Spleen (tissue), 11 donors: ENCODE results near the gene TREH. TPM values are rescaled to one million over a fixed set of nuclear protein-coding genes. Genes with fewer than 3 reads are reported as not detected.

Experiments
- DNase-seq: peaks from one replicate; pipeline ENCODE4 v3.0.0-alpha.2; 2020
- H3K27ac ChIP-seq, 8 donors: fragments of 200-600 bp; sonication (generic) in 7 of 8; 1 replicate in 4 of 8; 2 replicates in 4 of 8; pipeline versions ENCODE4 v1.5.0 to v1.8.0; 2016 to 2021; ENCODE audit warnings: inconsistent platforms in 4 of 8, mild to moderate bottlenecking in 4 of 8, moderate library complexity in 1 of 8
- H3K27me3 ChIP-seq, 7 donors: fragments of 200-600 bp; sonication (generic) in 6 of 7; replicated peaks in 1 of 7; 1 replicate in 4 of 7; 2 replicates in 3 of 7; pipeline versions ENCODE4 v1.5.0 to v1.8.0; 2016 to 2021; ENCODE audit warnings: inconsistent platforms in 3 of 7, mild to moderate bottlenecking in 1 of 7
- H3K36me3 ChIP-seq, 6 donors: fragments of 200-600 bp; sonication (generic) in 5 of 6; 1 replicate in 4 of 6; 2 replicates in 2 of 6; pipeline versions ENCODE4 v1.5.0 to v1.8.0; 2016 to 2021; ENCODE audit warnings: inconsistent platforms in 2 of 6
- H3K4me1 ChIP-seq, 6 donors: fragments of 200-600 bp; sonication (generic) in 5 of 6; 1 replicate in 3 of 6; 2 replicates in 3 of 6; pipeline versions ENCODE4 v1.5.0 to v1.8.0; 2016 to 2021; ENCODE audit warnings: inconsistent platforms in 3 of 6
- H3K4me3 ChIP-seq, 8 donors: fragments of 200-600 bp; sonication (generic) in 7 of 8; 1 replicate in 4 of 8; 2 replicates in 4 of 8; pipeline versions ENCODE4 v1.5.0 to v1.8.0; 2016 to 2021; ENCODE audit warnings: inconsistent platforms in 4 of 8, mild to moderate bottlenecking in 4 of 8, moderate library complexity in 2 of 8
- H3K9me3 ChIP-seq, 8 donors: fragments of 200-600 bp; sonication (generic) in 7 of 8; 1 replicate in 4 of 8; 2 replicates in 4 of 8; pipeline versions ENCODE4 v1.5.0 to v1.8.0; 2016 to 2021; ENCODE audit warnings: inconsistent platforms in 4 of 8
- POLR2A ChIP-seq, 3 donors: fragments of 450-650 bp; IDR thresholded peaks; one replicate each; pipeline ENCODE4 v1.5.1; 2017; ENCODE audit warnings: antibody characterized with exemption in 3 of 3, mild to moderate bottlenecking in 1 of 3
- POLR2AphosphoS5 ChIP-seq, 3 donors: sonication (generic); formaldehyde crosslinking; IDR thresholded peaks; one replicate each; pipeline ENCODE4 v1.5.1; 2017; ENCODE audit warnings: antibody characterized with exemption in 3 of 3
- WGBS, 5 donors: extraction: QIAGEN DNeasy Blood & Tissue Kit in 3 of 5; methylation state at CpG; one replicate each; pipeline versions ENCODE4 v1.1.5 to v1.1.7; 2013 to 2018; 5-methylcytosine and 5-hydroxymethylcytosine counted together
- intact Hi-C: fragments of 100-400 bp; cut with DNase I; formaldehyde crosslinking; loops from one replicate; pipeline ENCODE4 v1.15.0; 2023; ENCODE audit warnings: low total_unique reads
- polyA plus RNA-seq, 3 donors: library from polyadenylated mRNA; stranded (reverse); fragments of 200-250 nt; gene quantifications; one replicate each; pipeline ENCODE4 v1.2.1, GENCODE V29; 2013
- total RNA-seq, 7 donors: library from RNA; depleted of rRNA in 3 of 7; stranded (reverse); fragments of >200 nt in 3 of 7; fragmentation: NEBNext Ultra II Directional in 4 of 7; extraction: Animal tissue kit (Norgen Biotek cat#: 25700) in 4 of 7; gene quantifications; one replicate each; pipeline versions ENCODE4 v1.1.0 to v1.2.1, GENCODE V29; 2016 to 2021
- TF ChIP-seq, protein P1 (sequence below), 11 experiments: fragments of 200-600 bp in 7 of 11; fragments of 450-650 bp in 4 of 11; sonication (generic) in 4 of 11; IDR thresholded peaks in 8 of 11; conservative IDR thresholded peaks in 3 of 11; 1 replicate in 7 of 11; 2 replicates in 4 of 11; pipeline versions ENCODE4 v1.4.0 to v1.8.0; 2016 to 2021; ENCODE audit warnings: antibody characterized with exemption in 11 of 11, inconsistent platforms in 4 of 11, mild to moderate bottlenecking in 1 of 11
- donor health status: healthy with polysubstance abuse.
- donor health status: DM: no; HTN: no; CAD: no; lungs with moderate emphysema.
- donor health status: DM: no; HTN: no; CAD: no.
- donor health status: Bipolar disorder and iron deficiency.
- donor health status: healthy.
- donor health status: DM: no; HTN: no; CAD: no.
- donor health status: DM: yes; HTN: yes; CAD: no.

TREH gene
- total and polyA plus RNA-seq, 10 donors = 0.33 to 2.3 (median 2.0) TPM; not detected in 7

DNA sequence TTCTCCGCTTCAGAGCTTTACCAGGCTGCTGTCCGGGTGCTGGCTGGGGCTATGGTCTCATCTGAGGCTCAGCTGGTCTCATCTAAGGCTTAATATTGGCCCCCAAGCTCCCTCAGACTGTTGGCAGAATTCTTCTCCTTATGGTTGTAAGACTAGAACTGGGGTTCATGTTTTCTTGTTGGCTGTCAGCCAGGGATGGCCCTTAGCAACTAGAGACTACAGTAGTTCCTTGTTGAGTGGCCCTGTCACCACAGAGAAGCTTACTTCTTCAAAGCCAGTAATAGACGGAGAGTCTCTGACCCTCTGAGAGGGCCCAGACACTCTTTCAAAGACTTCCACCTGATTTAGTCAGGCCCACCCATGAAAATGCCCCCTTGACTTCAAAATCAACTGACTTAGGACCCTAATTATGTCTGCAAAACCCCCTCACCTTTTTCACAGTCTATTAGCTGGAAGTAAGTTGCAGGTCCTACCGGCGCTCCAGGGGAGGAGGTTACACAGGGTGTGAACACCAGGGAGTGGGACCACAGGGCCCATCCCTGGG, 24.2 kb upstream of the TREH start:
- intact Hi-C loops = no loop called here
- WGBS, 5 donors = 83 to 93% (median 88%) methylated on average over 5 of the region's 5 CpGs
- no peak for DNase-seq

DNA sequence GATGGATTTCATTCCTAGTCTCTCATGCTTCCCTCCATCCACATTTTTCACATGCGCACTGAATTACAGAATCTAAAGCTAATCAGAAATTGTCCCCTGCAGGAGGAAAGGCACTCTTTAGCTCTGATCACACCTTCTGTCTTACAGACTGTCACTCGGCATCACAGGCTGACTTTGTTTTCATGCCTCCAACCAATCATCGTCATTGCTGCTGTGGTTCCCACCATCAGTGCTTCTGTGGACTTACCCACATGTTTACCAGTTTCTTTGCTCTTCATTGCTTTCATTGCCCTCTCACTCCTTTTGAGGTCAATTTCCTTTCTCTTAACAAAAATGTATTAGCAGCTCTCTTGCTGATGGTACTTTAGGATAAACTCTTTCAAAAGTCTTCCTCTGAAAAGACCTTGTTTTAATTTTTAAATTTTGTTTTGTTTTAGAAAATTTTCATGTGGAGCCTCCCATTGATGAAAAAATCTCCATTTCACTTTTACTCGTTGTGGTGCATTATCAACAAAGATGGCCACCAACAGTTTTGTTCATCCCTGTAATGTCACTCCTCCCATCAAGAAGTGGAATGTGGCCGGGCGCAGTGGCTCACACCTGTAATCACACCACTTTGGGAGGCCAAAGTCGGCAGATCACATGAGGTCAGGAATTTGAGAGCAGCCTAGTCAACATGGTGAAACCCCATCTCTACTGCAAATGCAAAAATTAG, 20.2 kb upstream of the TREH start:
- TF ChIP-seq POLR2A (IDR thresholded peaks at IDR 0.05) = no peak
- TF ChIP-seq POLR2AphosphoS5 (IDR thresholded peaks at IDR 0.05) = peak in 1 of 3 donors; percentile 61
- TF ChIP-seq, protein P1, sequence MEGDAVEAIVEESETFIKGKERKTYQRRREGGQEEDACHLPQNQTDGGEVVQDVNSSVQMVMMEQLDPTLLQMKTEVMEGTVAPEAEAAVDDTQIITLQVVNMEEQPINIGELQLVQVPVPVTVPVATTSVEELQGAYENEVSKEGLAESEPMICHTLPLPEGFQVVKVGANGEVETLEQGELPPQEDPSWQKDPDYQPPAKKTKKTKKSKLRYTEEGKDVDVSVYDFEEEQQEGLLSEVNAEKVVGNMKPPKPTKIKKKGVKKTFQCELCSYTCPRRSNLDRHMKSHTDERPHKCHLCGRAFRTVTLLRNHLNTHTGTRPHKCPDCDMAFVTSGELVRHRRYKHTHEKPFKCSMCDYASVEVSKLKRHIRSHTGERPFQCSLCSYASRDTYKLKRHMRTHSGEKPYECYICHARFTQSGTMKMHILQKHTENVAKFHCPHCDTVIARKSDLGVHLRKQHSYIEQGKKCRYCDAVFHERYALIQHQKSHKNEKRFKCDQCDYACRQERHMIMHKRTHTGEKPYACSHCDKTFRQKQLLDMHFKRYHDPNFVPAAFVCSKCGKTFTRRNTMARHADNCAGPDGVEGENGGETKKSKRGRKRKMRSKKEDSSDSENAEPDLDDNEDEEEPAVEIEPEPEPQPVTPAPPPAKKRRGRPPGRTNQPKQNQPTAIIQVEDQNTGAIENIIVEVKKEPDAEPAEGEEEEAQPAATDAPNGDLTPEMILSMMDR (IDR thresholded peaks at IDR 0.05 in 8 of 11, conservative IDR thresholded peaks at IDR 0.05 in 3 of 11) = no peak
- Histone ChIP-seq H3K27me3 (no peaks in the 10 kb centered on the region), H3K4me1 (peaks cover 0 to 62% (median 11%) of the 10 kb centered on the region in 6 donors), H3K4me3 (no peak overlapping the region), H3K27ac (peak overlapping the region in 7 of 8 donors; percentile 34 to 85 (median 70)), H3K9me3 (peaks cover 0 to 9% (median 7%) of the 10 kb centered on the region in 8 donors), H3K36me3 (no peaks in the 10 kb centered on the region)
- DNase-seq = no peak
- whole genome bisulfite sequencing, 5 donors = 73 to 78% (median 75%) methylated on average over 7 of the region's 7 CpGs
- intact Hi-C loops = loop anchor here (10.0 kb wide), 1 partner anchor 85 kb away; no protein-coding TSS in a partner anchor

More for the DNA sequence above, 24.2 kb upstream of the TREH start:
- no peaks in the 10 kb centered on the region for H3K36me3 ChIP-seq
- peak overlapping the region in 2 of 8 donors; percentile 4 for H3K27ac ChIP-seq
- no peak overlapping the region for H3K4me3 ChIP-seq
- TF ChIP-seq POLR2AphosphoS5 (IDR thresholded peaks at IDR 0.05) (no peak), POLR2A (IDR thresholded peaks at IDR 0.05) (no peak)
- TF ChIP-seq, protein P1 (IDR thresholded peaks at IDR 0.05 in 8 of 11, conservative IDR thresholded peaks at IDR 0.05 in 3 of 11) = no peak
- peaks cover 0 to 5% (median 0%) of the 10 kb centered on the region in 7 donors for H3K27me3 ChIP-seq
- H3K9me3 ChIP-seq = peaks cover 0 to 9% (median 7%) of the 10 kb centered on the region in 8 donors
- peaks cover 7 to 52% (median 15%) of the 10 kb centered on the region in 6 donors for H3K4me1 ChIP-seq

DNA sequence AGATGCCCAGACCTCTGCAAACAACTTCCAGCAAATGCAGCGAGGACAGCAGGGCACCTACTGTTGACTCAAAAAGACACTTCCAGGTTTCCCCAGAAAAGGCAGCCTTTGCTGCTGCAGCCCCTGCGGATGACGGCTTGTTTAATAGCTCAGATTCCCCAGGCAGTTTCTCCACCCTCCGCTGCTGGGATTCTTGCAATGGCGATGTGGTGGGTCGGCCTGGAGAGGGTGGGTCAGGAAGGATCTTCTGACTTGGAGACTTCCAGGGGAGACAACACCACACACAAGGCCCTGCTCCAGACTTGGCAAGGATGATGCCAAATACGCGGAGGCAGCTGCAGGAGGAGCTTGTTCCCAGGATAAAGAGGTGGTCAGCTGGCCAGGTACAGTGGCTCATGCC, 17.9 kb upstream of the TREH start:
- no peak overlapping the region for H3K27ac ChIP-seq
- WGBS, 5 donors = 86 to 98% (median 92%) methylated on average over 8 of the region's 8 CpGs
- H3K27me3 ChIP-seq = no peaks in the 10 kb centered on the region
- no peak for TF ChIP-seq POLR2AphosphoS5 (IDR thresholded peaks at IDR 0.05)
- TF ChIP-seq, protein P1 (IDR thresholded peaks at IDR 0.05 in 8 of 11, conservative IDR thresholded peaks at IDR 0.05 in 3 of 11) = no peak
- no peak for TF ChIP-seq POLR2A (IDR thresholded peaks at IDR 0.05)
- DNase-seq = no peak
- no peaks in the 10 kb centered on the region for H3K36me3 ChIP-seq
- no peak overlapping the region for H3K4me3 ChIP-seq
- peaks cover 0 to 64% (median 16%) of the 10 kb centered on the region in 6 donors for H3K4me1 ChIP-seq
- peaks cover 0 to 9% (median 7%) of the 10 kb centered on the region in 8 donors for H3K9me3 ChIP-seq
- intact Hi-C loops = loop anchor here (10.0 kb wide), 1 partner anchor 87 kb away; no protein-coding TSS in a partner anchor

DNA sequence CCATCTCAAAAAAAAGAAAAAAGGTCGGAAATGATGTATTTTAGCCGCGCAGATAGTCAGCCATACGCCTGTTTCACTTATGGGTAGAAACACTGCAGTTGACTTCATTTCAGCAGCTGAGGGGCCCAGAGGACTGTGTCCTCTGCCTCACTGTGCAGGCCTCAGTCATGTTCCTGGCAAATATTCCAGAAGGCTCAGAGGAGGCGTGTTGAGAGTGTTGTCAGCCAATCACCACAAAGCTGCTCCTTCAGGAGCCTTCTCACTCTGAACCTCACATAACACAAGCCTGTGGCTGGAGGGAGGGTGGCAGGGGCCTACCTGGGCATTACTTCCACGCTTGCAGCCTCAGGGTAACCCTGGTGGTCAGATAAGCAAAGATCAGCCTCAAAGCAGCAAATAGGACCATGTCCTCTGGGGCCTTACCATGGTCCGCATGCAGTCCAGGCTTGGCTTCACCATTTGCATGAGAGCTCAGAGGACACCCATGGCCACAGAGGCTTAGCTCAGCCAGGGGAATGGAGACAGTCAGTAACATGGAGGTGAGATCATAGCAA, 17.3 kb upstream of the TREH start:
- Histone ChIP-seq H3K27me3 (no peaks in the 10 kb centered on the region), H3K4me1 (peaks cover 0 to 70% (median 22%) of the 10 kb centered on the region in 6 donors), H3K36me3 (no peaks in the 10 kb centered on the region), H3K9me3 (peaks cover 0 to 9% (median 7%) of the 10 kb centered on the region in 8 donors), H3K27ac (no peak overlapping the region), H3K4me3 (no peak overlapping the region)
- WGBS, 5 donors = 82 to 93% (median 89%) methylated on average over 7 of the region's 7 CpGs
- DNase-seq = no peak
- TF ChIP-seq POLR2AphosphoS5 (IDR thresholded peaks at IDR 0.05) (no peak), POLR2A (IDR thresholded peaks at IDR 0.05) (no peak)
- TF ChIP-seq, protein P1 (IDR thresholded peaks at IDR 0.05 in 8 of 11, conservative IDR thresholded peaks at IDR 0.05 in 3 of 11) = no peak
- intact Hi-C loops = loop anchor here (10.0 kb wide), 1 partner anchor 88 kb away; no protein-coding TSS in a partner anchor
